H1 (cell line): ENCODE measurements around the gene TRIM29. TPM values are rescaled to one million over a fixed set of nuclear protein-coding genes. Genes with fewer than 3 reads are reported as not detected.
A peak's percentile ranks its signal among the peaks of the same experiment; 100 is the strongest.

ENCODE experiments used
- CTCF ChIA-PET: fragments of 300-600 bp; sonication (Branson Sonifier 250); formaldehyde crosslinking; loops from one replicate; lab custom pipeline; 2021; ENCODE audit not compliant: partially characterized antibody; lab: Charles Lee
- POLR2A ChIA-PET: fragments of 300-600 bp; sonication (Branson Sonifier 250); formaldehyde crosslinking; loops from one replicate; lab custom pipeline; 2021; ENCODE audit warnings: inconsistent platforms; ENCODE audit not compliant: partially characterized antibody; lab: Charles Lee
- DNase-seq, 2 experiments: peaks; one replicate each; pipeline versions ENCODE4 v3.0.0 to v3.0.0-alpha.2; 2010 to 2022; ENCODE audit warnings: low spot score in 2 of 2, low read depth in 1 of 2, mixed read lengths in 1 of 2
- FAIRE-seq: peaks from 2 replicates; lab custom pipeline; 2011; peaks lifted over from hg19 to GRCh38; lab: Jason Lieb, UNC
- H2AFZ ChIP-seq: 2 replicates; pipeline ENCODE4 v1.8.1; 2012; ENCODE audit warnings: low read length, inconsistent platforms
- H2AK5ac ChIP-seq: 2 replicates; pipeline ENCODE4 v1.6.1; 2013; ENCODE audit warnings: low read depth, low read length
- H2BK120ac ChIP-seq: replicated peaks from 2 replicates; pipeline ENCODE3; 2013; ENCODE audit warnings: low read depth, low read length, inconsistent platforms
- H2BK12ac ChIP-seq: 2 replicates; pipeline ENCODE4 v1.6.1; 2013; ENCODE audit warnings: low read depth, low read length
- H2BK15ac ChIP-seq: 2 replicates; pipeline ENCODE4 v1.6.1; 2013; ENCODE audit warnings: low read length
- H2BK20ac ChIP-seq: 2 replicates; pipeline ENCODE4 v1.6.1; 2013; ENCODE audit warnings: low read length
- H2BK5ac ChIP-seq: 2 replicates; pipeline ENCODE4 v1.6.1; 2013; ENCODE audit warnings: low read depth, low read length
- H3K14ac ChIP-seq: 2 replicates; pipeline ENCODE4 v1.6.1; 2013; ENCODE audit warnings: inconsistent platforms; ENCODE audit not compliant: insufficient read length
- H3K18ac ChIP-seq: 2 replicates; pipeline ENCODE4 v1.6.1; 2013; ENCODE audit warnings: low read length; ENCODE audit errors: extremely low read depth
- H3K23ac ChIP-seq: 2 replicates; pipeline ENCODE4 v1.6.1; 2013; ENCODE audit warnings: inconsistent platforms; ENCODE audit not compliant: insufficient read length
- H3K23me2 ChIP-seq: 2 replicates; pipeline ENCODE4 v1.6.1; 2013; ENCODE audit warnings: low read depth, low read length
- H3K27ac ChIP-seq: 2 replicates; pipeline ENCODE4 v1.6.1; 2011; ENCODE audit warnings: low read depth, low read length, inconsistent platforms
- H3K27me3 ChIP-seq, 4 experiments: replicated peaks in 1 of 4; 1 replicate in 1 of 4; 2 replicates in 3 of 4; pipeline versions ENCODE4 v1.6.1 to v1.8.1; 2011 to 2013; ENCODE audit warnings: low read length in 3 of 4, mild to moderate bottlenecking in 3 of 4, inconsistent platforms in 2 of 4, mixed read lengths in 2 of 4, moderate library complexity in 1 of 4; ENCODE audit not compliant: control insufficient read depth in 3 of 4, insufficient read depth in 3 of 4; ENCODE audit errors: extremely low read depth in 1 of 4
- H3K36me3 ChIP-seq, 4 experiments: 2 replicates each; pipeline versions ENCODE4 v1.6.1 to v1.8.1; 2011 to 2013; ENCODE audit warnings: mild to moderate bottlenecking in 4 of 4, low read length in 3 of 4, moderate library complexity in 2 of 4, control low read depth in 1 of 4, inconsistent platforms in 1 of 4; ENCODE audit not compliant: insufficient read depth in 4 of 4, control insufficient read depth in 2 of 4
- H3K4ac ChIP-seq: replicated peaks from 2 replicates; pipeline ENCODE3; 2013; ENCODE audit warnings: low read length, low read depth, mixed read lengths, inconsistent platforms; ENCODE audit not compliant: insufficient read length
- H3K4me1 ChIP-seq, 4 experiments: replicated peaks in 1 of 4; 1 replicate in 1 of 4; 2 replicates in 3 of 4; pipeline versions ENCODE4 v1.6.1 to v1.8.1; 2011 to 2013; ENCODE audit warnings: low read length in 3 of 4, inconsistent platforms in 2 of 4, mixed read lengths in 1 of 4; ENCODE audit not compliant: insufficient read depth in 4 of 4, control insufficient read depth in 3 of 4
- H3K4me2 ChIP-seq, 2 experiments: 2 replicates each; pipeline versions ENCODE4 v1.6.1 to v1.8.1; 2011 to 2013; ENCODE audit warnings: low read depth in 2 of 2, low read length in 2 of 2, control low read depth in 1 of 2, inconsistent platforms in 1 of 2, mild to moderate bottlenecking in 1 of 2; ENCODE audit not compliant: insufficient read depth in 1 of 2
- H3K4me3 ChIP-seq, 4 experiments: fragments of 200-600, 300-600 bp in 1 of 4; sonication (generic), shearing (Covaris generic), sonication (Bioruptor Twin) in 1 of 4; 2 replicates each; pipeline versions ENCODE4 v1.5.1 to v1.8.1; 2011 to 2016; ENCODE audit warnings: low read length in 4 of 4, low read depth in 3 of 4, control low read depth in 2 of 4, inconsistent platforms in 2 of 4, mild to moderate bottlenecking in 2 of 4, mixed read lengths in 1 of 4, moderate library complexity in 1 of 4; ENCODE audit not compliant: insufficient read depth in 2 of 4; ENCODE audit errors: extremely low read depth in 1 of 4
- H3K56ac ChIP-seq: replicated peaks from 2 replicates; pipeline ENCODE3; 2013; ENCODE audit warnings: low read depth, mild to moderate bottlenecking, mixed read lengths, low read length, inconsistent platforms; ENCODE audit not compliant: insufficient read length
- H3K79me1 ChIP-seq: 2 replicates; pipeline ENCODE4 v1.6.1; 2013; ENCODE audit warnings: low read depth, low read length, control low read depth
- H3K79me2 ChIP-seq, 2 experiments: 2 replicates each; pipeline versions ENCODE4 v1.6.1 to v1.8.1; 2012 to 2013; ENCODE audit warnings: low read length in 2 of 2, mild to moderate bottlenecking in 2 of 2, inconsistent platforms in 1 of 2; ENCODE audit not compliant: insufficient read depth in 2 of 2, control insufficient read depth in 1 of 2
- H3K9ac ChIP-seq, 4 experiments: replicated peaks in 1 of 4; 1 replicate in 1 of 4; 2 replicates in 3 of 4; pipeline versions ENCODE4 v1.6.1 to v1.8.1; 2011 to 2013; ENCODE audit warnings: low read depth in 3 of 4, low read length in 3 of 4, control low read depth in 2 of 4, mild to moderate bottlenecking in 2 of 4, moderate library complexity in 2 of 4, inconsistent platforms in 1 of 4; ENCODE audit errors: extremely low read depth in 1 of 4
- H3K9me3 ChIP-seq, 2 experiments: 2 replicates each; pipeline versions ENCODE4 v1.6.1 to v1.8.1; 2012 to 2013; ENCODE audit warnings: mild to moderate bottlenecking in 2 of 2, moderate library complexity in 2 of 2, control low read depth in 1 of 2, inconsistent platforms in 1 of 2, low read depth in 1 of 2, low read length in 1 of 2, mixed read lengths in 1 of 2; ENCODE audit not compliant: insufficient read depth in 2 of 2
- H4K20me1 ChIP-seq, 2 experiments: replicated peaks in 1 of 2; 2 replicates each; pipeline versions ENCODE3 to v1.8.1; 2011 to 2013; ENCODE audit warnings: inconsistent platforms in 2 of 2, low read length in 2 of 2, mild to moderate bottlenecking in 1 of 2; ENCODE audit not compliant: insufficient read depth in 2 of 2, control insufficient read depth in 1 of 2
- H4K5ac ChIP-seq: 2 replicates; pipeline ENCODE4 v1.6.1; 2013; ENCODE audit warnings: low read length, low read depth, mixed read lengths, inconsistent platforms; ENCODE audit not compliant: insufficient read length
- H4K8ac ChIP-seq: 2 replicates; pipeline ENCODE4 v1.8.0; 2013; ENCODE audit warnings: mild to moderate bottlenecking, moderate library complexity, low read length, inconsistent platforms; ENCODE audit not compliant: insufficient read depth; ENCODE audit errors: extremely low read depth
- H4K91ac ChIP-seq: replicated peaks from 2 replicates; pipeline ENCODE3; 2013; ENCODE audit warnings: low read length, mixed read lengths, inconsistent platforms; ENCODE audit not compliant: insufficient read length
- CBX5 ChIP-seq: fragments of 300-800, 300-1000 bp; sonication (generic); IDR thresholded peaks from 2 replicates; pipeline ENCODE4 v1.7.1; 2016; ENCODE audit warnings: antibody characterized with exemption, low read length, low read depth
- EZH2 ChIP-seq: fragments of 200-600 bp; sonication (generic); IDR thresholded peaks from 2 replicates; pipeline ENCODE4 v1.7.1; 2012; ENCODE audit warnings: low read depth, mild to moderate bottlenecking, moderate library complexity, low read length, inconsistent platforms; ENCODE audit not compliant: severe bottlenecking
- HDAC6 ChIP-seq: IDR thresholded peaks from one replicate; pipeline ENCODE4 v1.7.1; 2012; ENCODE audit warnings: low read depth, mild to moderate bottlenecking, inconsistent platforms, low read length, moderate library complexity
- MAFK ChIP-seq: IDR thresholded peaks from 2 replicates; pipeline ENCODE4 v1.6.1; 2012; ENCODE audit warnings: low read depth, mild to moderate bottlenecking, improper control_type of control experiment, low read length
- RNF2 ChIP-seq: fragments of 200-900, 300-1000 bp; sonication (generic); IDR thresholded peaks from 2 replicates; pipeline ENCODE4 v1.7.1; 2016; ENCODE audit warnings: borderline replicate concordance, low read depth, mild to moderate bottlenecking, antibody characterized with exemption, low read length; ENCODE audit not compliant: poor library complexity, severe bottlenecking; ENCODE audit errors: missing control alignments
- WGBS, 2 experiments: shearing (Covaris generic) in 1 of 2; methylation state at CpG; one replicate each; pipeline versions ENCODE4 v1.1.6 to v1.1.7; 2013 to 2015; ENCODE audit warnings: low lambda C conversion rate in 2 of 2, mixed read lengths in 2 of 2, inconsistent platforms in 1 of 2, low coverage in 1 of 2, missing lambda C conversion rate in 1 of 2; ENCODE audit not compliant: insufficient replicate concordance in 2 of 2, insufficient coverage in 1 of 2, insufficient read length in 1 of 2; ENCODE audit errors: extremely low coverage in 1 of 2, missing lambda C conversion rate in 1 of 2; 5-methylcytosine and 5-hydroxymethylcytosine counted together
- polyA plus RNA-seq, 7 experiments: library from polyadenylated mRNA; depleted of rRNA in 3 of 7; stranded (reverse) in 5 of 7; unstranded in 2 of 7; fragments of >200 nt in 5 of 7; fragments of 200-250 nt in 2 of 7; gene quantifications; 1 replicate in 5 of 7; 2 replicates in 1 of 7; 4 replicates in 1 of 7; pipeline versions ENCODE4 v1.2.1 to v1.2.3, GENCODE V29; 2011 to 2013; ENCODE audit warnings: missing spikeins in 2 of 7, mixed read lengths in 2 of 7
- total RNA-seq: library from RNA; stranded (reverse); fragmentation: NEBNext Ultra II Directional; extraction: Animal tissue kit (Norgen Biotek cat#: 25700); gene quantifications from 2 replicates; pipeline ENCODE4 v1.2.1, GENCODE V29; 2021

Gene TRIM29
- total and polyA plus RNA-seq, 2 of the 8 experiments (the other 6 are each of a cell fraction or from before 2014, with no cell fraction given): 0.17 to 0.43 TPM

- H3K36me3 ChIP-seq: no peaks in the 10 kb centered on the region
- no peaks in the 10 kb centered on the region for H3K9me3 ChIP-seq
- H4K20me1 ChIP-seq: peaks cover 0 to 1% of the 10 kb centered on the region in 2 experiments
- H2AFZ ChIP-seq: no peak overlapping the region
- H4K5ac ChIP-seq: no peak overlapping the region
- DNase-seq: peak in 1 of 2 experiments; percentile 26
- H3K56ac ChIP-seq: no peak overlapping the region
- no peak overlapping the region for H3K18ac ChIP-seq
- no peak overlapping the region for H2AK5ac ChIP-seq
- H3K27ac ChIP-seq: no peak overlapping the region
- CTCF ChIA-PET: interaction anchor here (1.0 to 3.4 kb wide), 5 partner anchors 19 to 96 kb away, joined by 3 to 16 read pairs (median 6); no protein-coding TSS in a partner anchor
- H3K14ac ChIP-seq: no peak overlapping the region
- H2BK5ac ChIP-seq: no peak overlapping the region
- no peak overlapping the region for H3K4ac ChIP-seq
- H3K23ac ChIP-seq: no peak overlapping the region
- no peak overlapping the region for H2BK12ac ChIP-seq
- H2BK120ac ChIP-seq: no peak overlapping the region
- H3K79me1 ChIP-seq: no peaks in the 10 kb centered on the region
- no peaks in the 10 kb centered on the region for H3K79me2 ChIP-seq
- no peak overlapping the region for H3K4me2 ChIP-seq
- no peak for TF ChIP-seq MAFK
- TF ChIP-seq RNF2: no peak
- TF ChIP-seq EZH2: no peak
- TF ChIP-seq CBX5: no peak
- no peak for TF ChIP-seq HDAC6
- TF ChIP-seq, all 59 proteins: peak for 0
- POLR2A ChIA-PET: no interaction called here
- H3K4me1 ChIP-seq: peaks cover 0 to 1% (median under 1%) of the 10 kb centered on the region in 4 experiments; a peak in 1 of 7 replicates
- no peak overlapping the region for H3K9ac ChIP-seq
- H3K23me2 ChIP-seq: no peaks in the 10 kb centered on the region
- no peak overlapping the region for H2BK20ac ChIP-seq
- no peak overlapping the region for H4K91ac ChIP-seq
- no peak overlapping the region for H4K8ac ChIP-seq
- no peak overlapping the region for H3K4me3 ChIP-seq
- FAIRE-seq: no peak
- H2BK15ac ChIP-seq: no peak overlapping the region
- peaks cover 0 to 3% (median 1%) of the 10 kb centered on the region in 4 experiments; a peak in 3 of 7 replicates for H3K27me3 ChIP-seq
- WGBS, 2 experiments: 86% methylated on average over 4 of the region's 4 CpGs; no CpG with 5 or more reads in 1 of the 2 experiments
Observed at GRCh38 chr11:120132645-120133185, 5.2 kb downstream of the TRIM29 start.
